NT2/D1 (cell line): ENCODE measurements around the gene POM121L2.

Source experiments
- SUZ12 ChIP-seq: IDR thresholded peaks from 2 replicates; pipeline ENCODE4 v1.6.1; 2011; ENCODE audit not compliant: insufficient read length, insufficient read depth; ENCODE audit errors: extremely low read depth
- ZNF274 ChIP-seq: IDR thresholded peaks from 2 replicates; pipeline ENCODE4 v1.6.1; 2011; ENCODE audit warnings: mild to moderate bottlenecking, low read depth, low read length

DNA sequence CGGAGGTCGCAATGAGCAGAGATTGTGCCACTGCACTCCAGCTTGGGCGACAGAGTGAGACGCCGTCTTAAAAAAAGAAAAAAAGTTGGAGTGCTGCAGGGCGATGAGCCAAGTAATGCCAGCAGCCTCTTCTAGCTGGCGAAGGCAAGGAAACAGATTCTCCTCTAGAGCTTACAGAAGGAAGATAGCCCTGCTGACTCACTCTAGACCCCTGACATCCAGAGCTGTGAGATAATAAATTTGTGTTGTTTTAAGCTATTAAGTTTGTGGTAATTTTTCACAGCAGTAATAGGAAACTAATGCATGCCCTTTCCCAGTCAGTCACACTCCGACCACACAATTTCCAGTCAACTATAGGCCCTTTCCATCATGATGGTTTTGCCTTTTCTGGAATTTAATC is 48.2 kb downstream of the POM121L2 start:
- no peak for TF ChIP-seq ZNF274
- TF ChIP-seq SUZ12: no peak
